Cardiac fibroblast (primary cell): ENCODE data around the gene BAIAP2L1.

Source experiments
- DNase-seq, 2 donors: peaks; one replicate each; pipeline versions ENCODE4 v3.0.0 to v3.0.0-alpha.2; 2010; ENCODE audit warnings: low read depth in 2 of 2
- H3K4me3 ChIP-seq, 2 donors: replicated peaks in 1 of 2; 1 replicate in 1 of 2; 2 replicates in 1 of 2; pipeline ENCODE4 v1.5.1; 2011; ENCODE audit warnings: low read depth in 2 of 2, low read length in 2 of 2, mild to moderate bottlenecking in 2 of 2, moderate library complexity in 1 of 2
- CTCF ChIP-seq: IDR thresholded peaks from one replicate; pipeline ENCODE4 v1.5.1; 2011; ENCODE audit warnings: low read depth, mild to moderate bottlenecking, low read length, inconsistent platforms

BAIAP2L1 gene

GRCh38 chr7:98366562-98366938 lies 34.3 kb downstream of the BAIAP2L1 start:
- no peak overlapping the region for H3K4me3 ChIP-seq
- no peak for DNase-seq
- TF ChIP-seq CTCF: no peak

- DNase-seq: peak in 1 of 2 donors; percentile 22
- TF ChIP-seq CTCF: no peak
- H3K4me3 ChIP-seq: no peak overlapping the region
These were observed 34.9 kb downstream of the BAIAP2L1 start for GRCh38 chr7:98365863-98366561.

- H3K4me3 ChIP-seq: no peak overlapping the region
- no peak for DNase-seq
- TF ChIP-seq CTCF: no peak
These were observed 36.7 kb downstream of the BAIAP2L1 start for GRCh38 chr7:98364220-98364619.

GRCh38 chr7:98362517-98362916 lies 38.4 kb downstream of the BAIAP2L1 start:
- no peak for TF ChIP-seq CTCF
- no peak for DNase-seq
- no peak overlapping the region for H3K4me3 ChIP-seq

GRCh38 chr7:98360221-98361130 lies 40.4 kb downstream of the BAIAP2L1 start:
- TF ChIP-seq CTCF: no peak
- DNase-seq: no peak
- H3K4me3 ChIP-seq: no peak overlapping the region

GRCh38 chr7:98359395-98359794 lies 41.5 kb downstream of the BAIAP2L1 start:
- no peak for TF ChIP-seq CTCF
- no peak overlapping the region for H3K4me3 ChIP-seq
- DNase-seq: no peak
